GM12878 (cell line): ENCODE data around the gene GPC2. TPM values are rescaled to one million over a fixed set of nuclear protein-coding genes. Genes with fewer than 3 reads are reported as not detected.

ENCODE experiments used
- BACH1 ChIP-seq: fragments of 450-650 bp; IDR thresholded peaks from 2 replicates; pipeline ENCODE4 v1.6.1; 2017; ENCODE audit warnings: mild to moderate bottlenecking, borderline replicate concordance
- CEBPZ ChIP-seq: fragments of 150-350 bp; IDR thresholded peaks from 2 replicates; pipeline ENCODE4 v1.6.1; 2016; ENCODE audit warnings: low read depth, low read length
- CHD1 ChIP-seq: IDR thresholded peaks from 2 replicates; pipeline ENCODE4 v1.6.1; 2012; ENCODE audit warnings: low read depth, low read length, improper control_type of control experiment
- CHD2 ChIP-seq: IDR thresholded peaks from 2 replicates; pipeline ENCODE4 v1.6.1; 2011; ENCODE audit warnings: low read depth, low read length, improper control_type of control experiment, borderline replicate concordance
- E4F1 ChIP-seq: fragments of 450-650 bp; IDR thresholded peaks from 2 replicates; pipeline ENCODE4 v1.6.1; 2018; ENCODE audit warnings: borderline replicate concordance, mild to moderate bottlenecking; ENCODE audit not compliant: partially characterized antibody
- HCFC1 ChIP-seq: fragments of 150-350 bp; IDR thresholded peaks from 2 replicates; pipeline ENCODE4 v1.6.1; 2014; ENCODE audit warnings: low read length
- JUND ChIP-seq: IDR thresholded peaks from 2 replicates; pipeline ENCODE4 v1.6.1; 2012; ENCODE audit warnings: low read depth, mild to moderate bottlenecking, low read length, improper control_type of control experiment, moderate library complexity
- MEF2B ChIP-seq: fragments of 450-650 bp; IDR thresholded peaks from 2 replicates; pipeline ENCODE4 v1.6.1; 2018; ENCODE audit warnings: mild to moderate bottlenecking, moderate library complexity; ENCODE audit not compliant: partially characterized antibody, poor library complexity, severe bottlenecking
- NRF1 ChIP-seq: conservative IDR thresholded peaks from 2 replicates; pipeline ENCODE4 v1.6.1; 2011; ENCODE audit warnings: mild to moderate bottlenecking, low read depth, low read length, improper control_type of control experiment
- PAX5 ChIP-seq: IDR thresholded peaks from 2 replicates; pipeline ENCODE4 v1.6.1; 2011; ENCODE audit warnings: low read depth, low read length, borderline replicate concordance
- POLR2A ChIP-seq: IDR thresholded peaks from 2 replicates; pipeline ENCODE4 v1.6.1; 2011; ENCODE audit warnings: low read depth, mild to moderate bottlenecking, low read length
- SPI1 ChIP-seq: IDR thresholded peaks from 2 replicates; pipeline ENCODE4 v1.6.1; 2011; ENCODE audit warnings: low read depth, mild to moderate bottlenecking, low read length, moderate library complexity, borderline replicate concordance; ENCODE audit not compliant: insufficient read depth
- SREBF1 ChIP-seq: IDR thresholded peaks from 2 replicates; pipeline ENCODE4 v1.6.1; 2012; ENCODE audit warnings: mild to moderate bottlenecking, low read length
- TBL1XR1 ChIP-seq: IDR thresholded peaks from 2 replicates; pipeline ENCODE4 v1.6.1; 2012; ENCODE audit warnings: low read depth, low read length, improper control_type of control experiment
- ZZZ3 ChIP-seq: IDR thresholded peaks from 2 replicates; pipeline ENCODE4 v1.6.1; 2011; ENCODE audit warnings: low read depth; ENCODE audit not compliant: control insufficient read depth, insufficient read length
- polyA plus RNA-seq, 11 experiments: library from polyadenylated mRNA; depleted of rRNA in 4 of 11; unstranded in 6 of 11; stranded (reverse) in 5 of 11; fragments of >200 nt; fragmentation: Nextera tagmentation in 4 of 11; fragmentation: Illumina TruSeq in 1 of 11; extraction: Ambion mirVana in 4 of 11; extraction: Trizol in 1 of 11; gene quantifications; 1 replicate in 1 of 11; 2 replicates in 10 of 11; pipeline versions ENCODE4 v1.2.1 to v1.2.3, GENCODE V29; 2011 to 2016; ENCODE audit warnings: inconsistent platforms in 2 of 11, missing spikeins in 2 of 11, low read depth in 1 of 11
- total RNA-seq, 4 experiments: library from RNA; depleted of rRNA in 3 of 4; stranded (reverse); fragments of >200 nt in 3 of 4; fragmentation: Illumina TruSeq in 1 of 4; extraction: Trizol in 1 of 4; gene quantifications; 2 replicates each; pipeline versions ENCODE4 v1.2.1 to v1.2.3, GENCODE V29; 2013 to 2021
- TF ChIP-seq, protein P1 (sequence below): IDR thresholded peaks from 2 replicates; pipeline ENCODE4 v1.6.1; 2011; ENCODE audit warnings: mild to moderate bottlenecking, low read depth, low read length, moderate library complexity; ENCODE audit not compliant: insufficient replicate concordance
- TF ChIP-seq, protein P2 (sequence below): IDR thresholded peaks from 2 replicates; pipeline ENCODE4 v1.6.1; 2011; ENCODE audit warnings: borderline replicate concordance, low read depth, mild to moderate bottlenecking, moderate library complexity, mixed read lengths, low read length; ENCODE audit not compliant: insufficient read depth; ENCODE audit errors: extremely low read length

Gene GPC2
- total and polyA plus RNA-seq, 10 of the 15 experiments (the other 5 are each of a cell fraction or from before 2014, with no cell fraction given), result 0.19 to 6.3 (median 0.77) TPM

GRCh38 chr7:100148559-100149328, 28.4 kb downstream of the GPC2 start, which contains the start of gene LAMTOR4 (continued):
- TF ChIP-seq CEBPZ, result peak; percentile 49; the same call in 1 of the 2 replicates
- peak; percentile 27; the same call in 1 of the 2 replicates for TF ChIP-seq SPI1
- TF ChIP-seq POLR2A, result peak; percentile 91
- TF ChIP-seq, protein P1, sequence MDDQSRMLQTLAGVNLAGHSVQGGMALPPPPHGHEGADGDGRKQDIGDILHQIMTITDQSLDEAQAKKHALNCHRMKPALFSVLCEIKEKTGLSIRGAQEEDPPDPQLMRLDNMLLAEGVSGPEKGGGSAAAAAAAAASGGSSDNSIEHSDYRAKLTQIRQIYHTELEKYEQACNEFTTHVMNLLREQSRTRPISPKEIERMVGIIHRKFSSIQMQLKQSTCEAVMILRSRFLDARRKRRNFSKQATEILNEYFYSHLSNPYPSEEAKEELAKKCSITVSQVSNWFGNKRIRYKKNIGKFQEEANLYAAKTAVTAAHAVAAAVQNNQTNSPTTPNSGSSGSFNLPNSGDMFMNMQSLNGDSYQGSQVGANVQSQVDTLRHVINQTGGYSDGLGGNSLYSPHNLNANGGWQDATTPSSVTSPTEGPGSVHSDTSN, result peak; percentile 92
- TF ChIP-seq TBL1XR1, result no peak; the same call in 1 of the 2 replicates
- peak; percentile 73 for TF ChIP-seq NRF1
- 0 out of 2 replicates have a peak, but pooled peaks have one; percentile 23 for TF ChIP-seq JUND
- TF ChIP-seq SREBF1, result no peak
- peak; percentile 91 for TF ChIP-seq CHD2
- TF ChIP-seq BACH1, result peak; percentile 65; the same call in 1 of the 2 replicates
- no peak for TF ChIP-seq ZZZ3
- 0 out of 2 replicates have a peak, but pooled peaks have one; percentile 33 for TF ChIP-seq CHD1
- TF ChIP-seq PAX5, result 0 out of 2 replicates have a peak, but pooled peaks have one; percentile 4
- 0 out of 2 replicates have a peak, but pooled peaks have one; percentile 24 for TF ChIP-seq HCFC1
- peak; percentile 17 for TF ChIP-seq MEF2B
- peak; percentile 72 for TF ChIP-seq E4F1
- TF ChIP-seq, protein P2, sequence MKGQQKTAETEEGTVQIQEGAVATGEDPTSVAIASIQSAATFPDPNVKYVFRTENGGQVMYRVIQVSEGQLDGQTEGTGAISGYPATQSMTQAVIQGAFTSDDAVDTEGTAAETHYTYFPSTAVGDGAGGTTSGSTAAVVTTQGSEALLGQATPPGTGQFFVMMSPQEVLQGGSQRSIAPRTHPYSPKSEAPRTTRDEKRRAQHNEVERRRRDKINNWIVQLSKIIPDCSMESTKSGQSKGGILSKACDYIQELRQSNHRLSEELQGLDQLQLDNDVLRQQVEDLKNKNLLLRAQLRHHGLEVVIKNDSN, result peak; percentile 94
